ENCODE measurements around the gene NPNT.

DNA sequence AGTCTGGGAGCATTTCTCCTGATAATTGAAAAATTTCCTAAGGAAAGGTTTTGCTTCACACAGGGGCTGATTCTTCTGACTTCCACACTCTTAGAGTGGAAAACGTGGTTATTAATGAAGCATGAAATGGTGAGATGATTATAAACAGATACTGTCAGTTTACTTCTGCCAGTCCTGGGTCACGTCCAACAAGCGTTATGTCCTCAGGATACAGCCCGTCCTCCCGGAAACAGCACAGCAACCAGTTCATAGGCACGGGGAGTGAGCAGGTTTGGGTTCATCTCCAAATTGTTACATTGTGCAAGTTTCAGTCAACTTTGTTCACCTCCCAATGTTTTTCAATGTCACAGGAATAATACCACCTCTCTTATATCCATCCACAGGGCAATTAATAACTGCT is 98.8 kb downstream of the NPNT start:
- no peak for TF ChIP-seq CTCF (IDR thresholded peaks at IDR 0.05; ENCODE audit: insufficient read depth, low read depth, low read length)
- TF ChIP-seq EZH2 (IDR thresholded peaks at IDR 0.05; ENCODE audit: insufficient read depth, low read length) = no peak
